Measurements from ENCODE around the gene POU4F3.

DNA sequence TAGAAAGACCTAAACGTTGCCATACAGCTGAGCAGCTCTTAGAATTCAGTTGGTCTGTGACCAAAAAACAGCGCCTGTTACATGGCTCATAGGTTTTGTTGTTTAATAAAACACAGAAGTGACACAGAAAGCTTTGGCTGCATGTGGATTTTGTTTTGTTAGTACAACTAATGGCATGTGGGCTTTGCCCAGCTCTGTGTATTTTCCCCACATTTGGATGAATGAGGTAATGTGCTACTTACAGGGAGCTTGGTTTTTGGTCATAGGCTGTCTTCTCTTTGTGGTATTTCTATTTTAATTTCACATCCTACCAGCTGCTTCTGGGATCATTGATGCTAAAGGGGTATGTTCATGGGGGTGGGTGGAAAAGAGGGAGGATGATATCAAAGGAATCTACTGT lies 37.0 kb upstream of the POU4F3 start:
- TF ChIP-seq, protein P1, sequence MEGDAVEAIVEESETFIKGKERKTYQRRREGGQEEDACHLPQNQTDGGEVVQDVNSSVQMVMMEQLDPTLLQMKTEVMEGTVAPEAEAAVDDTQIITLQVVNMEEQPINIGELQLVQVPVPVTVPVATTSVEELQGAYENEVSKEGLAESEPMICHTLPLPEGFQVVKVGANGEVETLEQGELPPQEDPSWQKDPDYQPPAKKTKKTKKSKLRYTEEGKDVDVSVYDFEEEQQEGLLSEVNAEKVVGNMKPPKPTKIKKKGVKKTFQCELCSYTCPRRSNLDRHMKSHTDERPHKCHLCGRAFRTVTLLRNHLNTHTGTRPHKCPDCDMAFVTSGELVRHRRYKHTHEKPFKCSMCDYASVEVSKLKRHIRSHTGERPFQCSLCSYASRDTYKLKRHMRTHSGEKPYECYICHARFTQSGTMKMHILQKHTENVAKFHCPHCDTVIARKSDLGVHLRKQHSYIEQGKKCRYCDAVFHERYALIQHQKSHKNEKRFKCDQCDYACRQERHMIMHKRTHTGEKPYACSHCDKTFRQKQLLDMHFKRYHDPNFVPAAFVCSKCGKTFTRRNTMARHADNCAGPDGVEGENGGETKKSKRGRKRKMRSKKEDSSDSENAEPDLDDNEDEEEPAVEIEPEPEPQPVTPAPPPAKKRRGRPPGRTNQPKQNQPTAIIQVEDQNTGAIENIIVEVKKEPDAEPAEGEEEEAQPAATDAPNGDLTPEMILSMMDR (IDR thresholded peaks at IDR 0.05), result no peak
- TF ChIP-seq POLR2A (IDR thresholded peaks at IDR 0.05), result no peak
